ENCODE results near the gene CLEC2B.

CLEC2B gene

DNA sequence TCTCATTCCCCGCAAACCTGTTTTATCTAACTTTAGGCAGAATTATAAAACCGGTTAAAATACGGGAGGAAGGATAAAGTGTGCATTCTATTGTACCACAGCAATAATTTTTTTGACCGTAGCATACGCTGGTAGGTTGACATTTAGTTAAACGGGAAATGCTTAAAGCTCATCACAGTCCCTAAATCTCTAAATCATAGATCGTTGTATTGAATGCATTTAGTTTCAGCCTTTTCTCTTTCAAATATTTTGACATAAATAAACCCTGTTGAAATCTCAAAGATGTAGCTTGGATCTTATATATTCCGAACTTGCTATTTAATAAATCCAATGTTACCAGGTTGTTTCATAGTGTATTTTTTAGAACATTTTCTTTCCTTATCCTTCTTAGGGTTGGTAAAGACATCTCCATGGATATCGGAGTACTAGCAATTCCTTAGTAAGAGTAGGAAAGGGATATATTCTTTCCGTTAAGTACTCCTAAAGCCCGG lies 798 bp downstream of the CLEC2B start:
- DNase-seq, result no peak

GRCh38 chr12:9867531-9867930 lies 1.6 kb downstream of the CLEC2B start:
- DNase-seq, result no peak

DNA sequence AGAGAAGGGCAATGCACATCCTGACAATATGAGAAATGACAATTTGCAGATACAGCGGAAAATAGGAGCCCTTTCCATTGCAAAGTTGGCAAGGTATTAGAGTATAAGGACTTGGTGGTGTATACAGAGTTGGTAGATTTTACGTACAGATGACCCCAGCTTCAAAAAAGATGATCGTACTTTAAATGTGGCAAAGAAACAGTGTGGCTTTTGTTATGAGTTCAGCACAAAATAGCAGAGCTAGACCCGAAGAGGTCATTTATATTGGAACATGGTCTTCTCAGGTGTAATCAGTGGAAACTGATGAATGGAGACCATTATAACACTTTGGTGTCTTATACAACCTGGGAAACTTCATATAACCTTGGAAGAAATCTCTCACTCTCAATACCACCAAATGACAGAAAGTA lies 2.3 kb downstream of the CLEC2B start:
- no peak for DNase-seq

- DNase-seq, result no peak
Measured at GRCh38 chr12:9864913-9865675, 4.1 kb downstream of the CLEC2B start.

GRCh38 chr12:9858135-9858534 lies 11.0 kb downstream of the CLEC2B start:
- no peak for DNase-seq

- DNase-seq, result no peak
Measured at GRCh38 chr12:9856894-9857293, 12.3 kb downstream of the CLEC2B start.

GRCh38 chr12:9856151-9856550 lies 13.0 kb downstream of the CLEC2B start:
- no peak for DNase-seq

DNA sequence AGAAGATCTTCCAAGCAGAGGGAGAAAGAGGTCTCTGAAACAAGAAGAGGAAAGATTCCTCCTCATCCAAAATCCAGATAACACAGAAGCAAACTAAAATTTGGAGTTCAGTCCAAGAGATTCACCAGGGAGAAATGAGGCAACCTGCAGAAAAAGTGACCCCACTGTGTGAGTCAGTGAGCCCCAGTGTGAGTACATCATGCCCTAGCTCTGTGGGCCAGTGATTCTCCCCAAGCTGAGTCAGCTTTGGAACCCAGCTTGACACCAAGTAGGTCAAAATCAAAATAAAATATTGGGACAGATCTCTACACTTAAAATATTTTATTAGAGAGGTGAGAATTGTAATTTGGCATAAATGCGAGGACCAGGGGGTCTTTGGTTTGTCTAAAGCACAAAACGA lies 17.2 kb downstream of the CLEC2B start:
- no peak for DNase-seq

DNA sequence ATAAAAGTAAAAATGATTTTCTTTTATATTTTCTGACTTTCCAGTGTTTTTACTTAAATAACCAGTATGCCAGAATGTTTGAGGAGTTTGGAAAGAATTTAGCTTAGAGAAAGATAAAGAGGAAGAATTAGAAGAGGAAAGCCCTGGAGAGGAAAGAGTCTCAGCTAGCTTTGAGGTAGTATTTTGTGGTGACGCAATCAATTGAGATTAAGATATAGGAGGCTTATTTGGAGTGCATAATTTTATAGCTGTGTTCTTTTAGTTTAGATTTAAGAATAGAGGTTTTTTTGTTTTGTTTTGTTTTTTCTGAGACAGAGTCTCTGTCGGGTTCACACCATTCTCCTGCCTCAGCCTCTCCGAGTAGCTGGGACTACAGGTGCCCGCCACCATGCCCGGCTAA lies 18.1 kb downstream of the CLEC2B start:
- DNase-seq, result no peak

- DNase-seq, result no peak
Measured at GRCh38 chr12:9848899-9849298, 20.3 kb downstream of the CLEC2B start.

GRCh38 chr12:9843407-9843806 lies 25.7 kb downstream of the CLEC2B start:
- no peak for DNase-seq

DNA sequence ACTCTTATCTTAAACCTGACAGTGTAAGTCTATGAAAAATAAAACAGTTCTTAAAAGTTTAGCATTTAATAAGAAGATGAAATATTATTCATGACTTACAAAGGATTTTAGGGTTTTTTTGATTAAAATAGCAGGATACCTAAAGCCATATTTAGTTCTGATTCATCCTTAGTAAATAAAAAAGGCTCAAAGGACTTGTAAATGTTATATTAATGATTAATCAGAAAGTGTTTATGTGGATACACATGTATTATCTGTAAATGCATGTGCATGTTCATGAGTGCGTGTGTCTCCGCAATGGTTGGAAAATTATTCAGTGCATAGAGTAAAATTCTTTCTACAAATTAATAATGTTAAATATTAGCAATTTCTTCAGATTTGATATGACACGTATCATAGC lies 37.4 kb downstream of the CLEC2B start:
- no peak for DNase-seq

- no peak for DNase-seq
Measured at GRCh38 chr12:9829982-9830381, 39.2 kb downstream of the CLEC2B start.

GRCh38 chr12:9829483-9829882 lies 39.7 kb downstream of the CLEC2B start:
- no peak for DNase-seq

- no peak for DNase-seq
Measured at GRCh38 chr12:9827209-9827888, 41.8 kb downstream of the CLEC2B start, which contains the start of gene KLRF1. TSS of gene KLRF1 (plus strand) at chr12:9827481. CDS start at chr12:9827545, 64 bp downstream.

- DNase-seq, result no peak
Measured at GRCh38 chr12:9820281-9820930, 48.7 kb downstream of the CLEC2B start.

- DNase-seq, result peak; percentile 97
Measured at GRCh38 chr12:9813821-9814798, 55.0 kb downstream of the CLEC2B start.

DNA sequence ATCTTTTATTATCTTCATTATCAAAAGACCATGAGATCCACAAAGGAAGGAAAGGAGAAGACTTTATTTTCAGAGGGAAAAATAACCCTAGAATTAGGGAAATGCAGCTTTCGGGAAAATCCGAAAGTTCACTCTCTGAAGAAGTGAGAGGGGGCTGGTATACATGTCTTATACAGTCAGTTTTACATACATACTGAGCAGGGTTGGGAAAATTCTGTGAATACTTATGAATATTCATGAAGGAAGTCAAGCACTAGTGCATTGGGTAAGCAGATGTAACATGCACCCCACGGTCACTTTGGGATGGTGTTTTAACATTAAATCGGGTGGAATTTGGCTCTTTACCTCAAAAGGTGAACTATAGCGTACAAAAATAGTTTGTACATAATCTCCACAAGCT lies 57.5 kb downstream of the CLEC2B start:
- no peak for DNase-seq

- no peak for DNase-seq
Measured at GRCh38 chr12:9810671-9811070, 58.5 kb downstream of the CLEC2B start.

GRCh38 chr12:9809866-9810265 lies 59.3 kb downstream of the CLEC2B start:
- DNase-seq, result no peak

- no peak for DNase-seq
Measured at GRCh38 chr12:9809338-9809737, 59.8 kb downstream of the CLEC2B start.

DNA sequence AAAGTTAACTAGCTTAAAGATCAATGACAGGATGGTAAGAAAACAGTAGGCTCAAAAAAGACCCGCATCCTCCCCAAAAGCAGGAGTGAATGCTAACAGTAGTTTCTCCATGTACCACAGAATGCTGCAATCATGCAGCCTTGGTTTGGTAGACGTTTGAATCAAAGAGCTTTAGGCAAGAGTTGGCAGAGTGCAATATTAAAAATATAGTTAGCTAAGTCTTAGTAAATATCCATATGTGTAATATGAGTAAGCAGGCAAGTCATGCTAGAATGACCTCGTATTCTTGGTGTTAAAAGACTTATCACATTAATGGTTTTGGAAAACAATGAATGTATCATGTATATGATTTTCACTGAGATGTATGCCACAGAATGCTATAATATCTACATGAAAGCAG lies 60.6 kb downstream of the CLEC2B start:
- DNase-seq, result no peak

GRCh38 chr12:9806714-9807113 lies 62.4 kb downstream of the CLEC2B start:
- no peak for DNase-seq
